ENCODE data around the gene CECR2.

CECR2 gene

DNA sequence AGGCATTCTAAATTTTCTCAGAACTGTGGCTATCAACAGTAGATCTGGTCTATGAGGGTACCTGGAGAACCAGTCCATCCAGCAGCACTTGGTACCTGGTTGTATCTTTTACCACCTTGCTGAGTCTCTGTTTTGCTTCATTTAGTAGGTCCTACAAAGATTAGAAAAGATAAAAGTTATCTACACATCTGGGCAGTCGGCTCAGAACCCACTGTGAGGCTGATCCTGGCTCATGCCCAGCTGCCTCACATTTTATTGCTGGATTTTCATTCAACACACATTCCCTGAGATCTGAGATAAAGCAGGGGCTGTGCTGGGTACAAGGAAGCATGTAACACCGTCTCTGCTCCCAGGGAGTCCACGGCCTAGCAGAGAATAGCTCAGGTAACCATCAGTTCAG is 231.8 kb downstream of the CECR2 start:
- no peak for TF ChIP-seq POLR2AphosphoS5 (IDR thresholded peaks at IDR 0.05; ENCODE audit: low read depth, low read length)
- no peak for TF ChIP-seq FOXP2 (optimal IDR thresholded peaks at IDR 0.05; ENCODE audit: borderline replicate concordance, extremely low read depth, extremely low read length, insufficient read depth)
- TF ChIP-seq SIN3A (IDR thresholded peaks at IDR 0.05; ENCODE audit: borderline replicate concordance, insufficient read depth, low read length) = no peak
- no peak for TF ChIP-seq TAF1 (IDR thresholded peaks at IDR 0.05; ENCODE audit: borderline replicate concordance, insufficient read depth, low read length)

DNA sequence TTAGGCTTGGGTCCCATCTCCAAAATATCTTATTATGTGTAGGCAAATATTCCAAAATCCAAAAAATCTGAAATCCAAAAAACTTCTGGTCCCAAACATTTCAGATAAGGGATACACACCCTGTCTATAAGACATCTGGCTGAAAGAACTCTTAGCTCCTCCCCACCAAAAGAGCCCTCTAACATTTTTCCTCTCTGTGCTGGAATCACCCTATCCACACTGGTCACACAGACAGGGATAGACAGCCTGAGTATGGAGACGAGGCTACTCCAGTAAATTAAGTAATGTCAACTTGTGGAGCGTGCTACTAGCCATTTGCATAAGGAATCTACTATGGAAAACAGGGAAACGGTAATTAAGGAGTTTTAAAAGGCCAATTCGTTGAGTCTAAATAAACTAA is 234.4 kb downstream of the CECR2 start:
- no peak for TF ChIP-seq SIN3A (IDR thresholded peaks at IDR 0.05; ENCODE audit: borderline replicate concordance, insufficient read depth, low read length)
- TF ChIP-seq, protein P1, sequence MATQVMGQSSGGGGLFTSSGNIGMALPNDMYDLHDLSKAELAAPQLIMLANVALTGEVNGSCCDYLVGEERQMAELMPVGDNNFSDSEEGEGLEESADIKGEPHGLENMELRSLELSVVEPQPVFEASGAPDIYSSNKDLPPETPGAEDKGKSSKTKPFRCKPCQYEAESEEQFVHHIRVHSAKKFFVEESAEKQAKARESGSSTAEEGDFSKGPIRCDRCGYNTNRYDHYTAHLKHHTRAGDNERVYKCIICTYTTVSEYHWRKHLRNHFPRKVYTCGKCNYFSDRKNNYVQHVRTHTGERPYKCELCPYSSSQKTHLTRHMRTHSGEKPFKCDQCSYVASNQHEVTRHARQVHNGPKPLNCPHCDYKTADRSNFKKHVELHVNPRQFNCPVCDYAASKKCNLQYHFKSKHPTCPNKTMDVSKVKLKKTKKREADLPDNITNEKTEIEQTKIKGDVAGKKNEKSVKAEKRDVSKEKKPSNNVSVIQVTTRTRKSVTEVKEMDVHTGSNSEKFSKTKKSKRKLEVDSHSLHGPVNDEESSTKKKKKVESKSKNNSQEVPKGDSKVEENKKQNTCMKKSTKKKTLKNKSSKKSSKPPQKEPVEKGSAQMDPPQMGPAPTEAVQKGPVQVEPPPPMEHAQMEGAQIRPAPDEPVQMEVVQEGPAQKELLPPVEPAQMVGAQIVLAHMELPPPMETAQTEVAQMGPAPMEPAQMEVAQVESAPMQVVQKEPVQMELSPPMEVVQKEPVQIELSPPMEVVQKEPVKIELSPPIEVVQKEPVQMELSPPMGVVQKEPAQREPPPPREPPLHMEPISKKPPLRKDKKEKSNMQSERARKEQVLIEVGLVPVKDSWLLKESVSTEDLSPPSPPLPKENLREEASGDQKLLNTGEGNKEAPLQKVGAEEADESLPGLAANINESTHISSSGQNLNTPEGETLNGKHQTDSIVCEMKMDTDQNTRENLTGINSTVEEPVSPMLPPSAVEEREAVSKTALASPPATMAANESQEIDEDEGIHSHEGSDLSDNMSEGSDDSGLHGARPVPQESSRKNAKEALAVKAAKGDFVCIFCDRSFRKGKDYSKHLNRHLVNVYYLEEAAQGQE (IDR thresholded peaks at IDR 0.05; ENCODE audit: insufficient read depth in 1 of 2, low read depth in 2 of 2, low read length in 2 of 2) = no peak
- no peak for TF ChIP-seq TAF1 (IDR thresholded peaks at IDR 0.05; ENCODE audit: borderline replicate concordance, insufficient read depth, low read length)
- no peak for TF ChIP-seq POLR2AphosphoS5 (IDR thresholded peaks at IDR 0.05; ENCODE audit: low read depth, low read length)
- no peak for TF ChIP-seq FOXP2 (optimal IDR thresholded peaks at IDR 0.05; ENCODE audit: borderline replicate concordance, extremely low read depth, extremely low read length, insufficient read depth)

DNA sequence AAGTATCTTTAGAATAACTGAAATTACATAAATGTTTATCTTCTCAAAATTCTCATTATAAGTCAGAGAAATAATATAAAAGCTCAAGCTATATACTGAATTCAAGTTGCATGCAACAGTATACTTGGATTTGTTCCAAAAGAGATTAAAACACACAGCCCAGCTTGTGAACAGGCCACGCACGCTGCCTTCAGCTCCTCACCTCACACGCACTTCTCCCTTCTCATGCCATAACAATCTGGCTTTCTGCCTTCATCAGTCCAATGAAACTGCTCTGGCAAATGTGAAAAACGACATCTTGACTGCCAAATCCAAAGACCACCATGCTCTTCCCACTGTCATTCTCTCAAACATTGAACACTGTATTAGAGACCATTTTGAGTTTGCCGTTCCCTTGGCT is 237.2 kb downstream of the CECR2 start:
- no peak for TF ChIP-seq TAF1 (IDR thresholded peaks at IDR 0.05; ENCODE audit: borderline replicate concordance, insufficient read depth, low read length)

Measured in PFSK-1 (cell line).